HG03439 (cell line): ENCODE data around the gene ALAD.
"Not testable (repeated sequence)": the region's sequence is repeated elsewhere in the genome, so short reads cannot be mapped to it uniquely, and the experiment has no call there.

ENCODE experiments used
- ATAC-seq: cut with Tn5 transposase; IDR thresholded peaks from one replicate; pipeline ENCODE4 v1.9.1; 2021; ENCODE audit warnings: mild to moderate bottlenecking, moderate library complexity; ENCODE audit not compliant: unreplicated experiment

ALAD gene

GRCh38 chr9:113375057-113376023 lies 25.7 kb downstream of the ALAD start:
- ATAC-seq, result no peak

- ATAC-seq, result no peak
These were observed 27.2 kb downstream of the ALAD start for GRCh38 chr9:113373676-113374392.

- no peak for ATAC-seq
These were observed 27.8 kb downstream of the ALAD start for GRCh38 chr9:113373256-113373655.

- ATAC-seq, result no peak
These were observed 29.0 kb downstream of the ALAD start for GRCh38 chr9:113372059-113372458.

- ATAC-seq, result no peak
These were observed 30.2 kb downstream of the ALAD start for GRCh38 chr9:113370806-113371325.

- no peak for ATAC-seq
These were observed 31.3 kb downstream of the ALAD start for GRCh38 chr9:113369855-113370140.

- no peak for ATAC-seq
These were observed 31.9 kb downstream of the ALAD start for GRCh38 chr9:113368982-113369854.

- ATAC-seq, result no peak
These were observed 32.6 kb downstream of the ALAD start for GRCh38 chr9:113368348-113368981.

- ATAC-seq, result not testable (repeated sequence)
These were observed 35.4 kb downstream of the ALAD start for GRCh38 chr9:113365652-113366051.

- ATAC-seq, result no peak
These were observed 36.1 kb downstream of the ALAD start for GRCh38 chr9:113364951-113365350.

GRCh38 chr9:113363336-113363735 lies 37.7 kb downstream of the ALAD start:
- ATAC-seq, result no peak

- ATAC-seq, result no peak
These were observed 39.6 kb downstream of the ALAD start for GRCh38 chr9:113361304-113362018.

GRCh38 chr9:113360242-113360842 lies 40.7 kb downstream of the ALAD start:
- no peak for ATAC-seq

- ATAC-seq, result no peak
These were observed 41.7 kb downstream of the ALAD start for GRCh38 chr9:113359385-113359784.

GRCh38 chr9:113356686-113357292 lies 44.3 kb downstream of the ALAD start:
- ATAC-seq, result no peak

- ATAC-seq, result no peak
These were observed 46.0 kb downstream of the ALAD start for GRCh38 chr9:113355040-113355596.

- ATAC-seq, result no peak
These were observed 48.7 kb downstream of the ALAD start for GRCh38 chr9:113352411-113352810.

GRCh38 chr9:113352006-113352405 lies 49.1 kb downstream of the ALAD start:
- no peak for ATAC-seq

GRCh38 chr9:113350937-113351336 lies 50.1 kb downstream of the ALAD start:
- no peak for ATAC-seq
